CD1c-positive myeloid dendritic cell (primary cell): ENCODE measurements around the gene ATG9A.
A peak's percentile ranks its signal among the peaks of the same experiment; 100 is the strongest.
"Not testable (repeated sequence)": the region's sequence is repeated elsewhere in the genome, so short reads cannot be mapped to it uniquely, and the experiment has no call there.

Experiments
- DNase-seq: peaks from one replicate; pipeline ENCODE4 v3.0.0-alpha.2; 2016; ENCODE audit errors: extremely low spot score

The ATG9A gene, protein sequence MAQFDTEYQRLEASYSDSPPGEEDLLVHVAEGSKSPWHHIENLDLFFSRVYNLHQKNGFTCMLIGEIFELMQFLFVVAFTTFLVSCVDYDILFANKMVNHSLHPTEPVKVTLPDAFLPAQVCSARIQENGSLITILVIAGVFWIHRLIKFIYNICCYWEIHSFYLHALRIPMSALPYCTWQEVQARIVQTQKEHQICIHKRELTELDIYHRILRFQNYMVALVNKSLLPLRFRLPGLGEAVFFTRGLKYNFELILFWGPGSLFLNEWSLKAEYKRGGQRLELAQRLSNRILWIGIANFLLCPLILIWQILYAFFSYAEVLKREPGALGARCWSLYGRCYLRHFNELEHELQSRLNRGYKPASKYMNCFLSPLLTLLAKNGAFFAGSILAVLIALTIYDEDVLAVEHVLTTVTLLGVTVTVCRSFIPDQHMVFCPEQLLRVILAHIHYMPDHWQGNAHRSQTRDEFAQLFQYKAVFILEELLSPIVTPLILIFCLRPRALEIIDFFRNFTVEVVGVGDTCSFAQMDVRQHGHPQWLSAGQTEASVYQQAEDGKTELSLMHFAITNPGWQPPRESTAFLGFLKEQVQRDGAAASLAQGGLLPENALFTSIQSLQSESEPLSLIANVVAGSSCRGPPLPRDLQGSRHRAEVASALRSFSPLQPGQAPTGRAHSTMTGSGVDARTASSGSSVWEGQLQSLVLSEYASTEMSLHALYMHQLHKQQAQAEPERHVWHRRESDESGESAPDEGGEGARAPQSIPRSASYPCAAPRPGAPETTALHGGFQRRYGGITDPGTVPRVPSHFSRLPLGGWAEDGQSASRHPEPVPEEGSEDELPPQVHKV

DNA sequence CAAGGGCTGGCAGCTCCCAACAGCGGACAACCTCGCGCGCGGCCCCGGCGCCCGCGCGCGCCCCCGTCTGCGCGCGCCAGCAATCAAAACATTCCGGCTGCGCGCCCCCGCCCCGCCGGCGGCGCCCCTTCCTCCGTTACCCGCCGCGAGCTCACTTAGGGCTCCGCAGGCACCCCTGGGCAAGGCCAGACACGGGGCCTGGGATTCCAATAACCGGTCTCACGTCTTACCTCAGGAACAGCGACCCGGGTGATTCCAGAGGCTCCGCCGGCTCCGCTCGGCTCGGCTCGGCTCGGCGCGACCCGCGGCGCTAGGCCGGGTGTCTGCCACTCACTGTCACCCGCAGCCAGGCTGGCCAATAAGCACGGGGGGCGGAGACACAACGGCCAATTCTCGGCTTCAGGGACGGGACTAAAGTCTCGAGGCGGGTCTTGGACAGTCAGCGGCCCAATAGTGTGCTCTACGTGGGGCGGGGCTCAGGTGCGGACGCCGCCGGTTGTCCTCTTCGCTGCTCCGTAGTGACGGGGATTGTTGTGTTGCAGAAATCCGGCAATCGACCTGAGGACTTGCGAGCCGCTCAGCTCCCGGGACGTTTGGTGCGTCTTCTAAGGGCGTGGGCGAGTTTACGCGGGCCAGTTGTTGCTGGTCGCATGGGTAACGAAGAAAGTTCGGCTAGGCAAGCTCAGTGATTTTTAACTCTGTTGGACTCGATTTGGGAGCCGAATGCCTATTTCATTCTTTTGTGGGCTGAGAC lies at the start of gene ATG9A, which contains the start of gene ANKZF1:
ATG9A (minus strand) TSS at position 332 of the 754 bp plus-strand sequence. CDS start 1,612 bp downstream, outside the sequence.
ANKZF1 (plus strand) TSS at position 502 of the 754 bp plus-strand sequence. CDS start 452 bp downstream, outside the sequence.
- peak; percentile 99 for DNase-seq

DNA sequence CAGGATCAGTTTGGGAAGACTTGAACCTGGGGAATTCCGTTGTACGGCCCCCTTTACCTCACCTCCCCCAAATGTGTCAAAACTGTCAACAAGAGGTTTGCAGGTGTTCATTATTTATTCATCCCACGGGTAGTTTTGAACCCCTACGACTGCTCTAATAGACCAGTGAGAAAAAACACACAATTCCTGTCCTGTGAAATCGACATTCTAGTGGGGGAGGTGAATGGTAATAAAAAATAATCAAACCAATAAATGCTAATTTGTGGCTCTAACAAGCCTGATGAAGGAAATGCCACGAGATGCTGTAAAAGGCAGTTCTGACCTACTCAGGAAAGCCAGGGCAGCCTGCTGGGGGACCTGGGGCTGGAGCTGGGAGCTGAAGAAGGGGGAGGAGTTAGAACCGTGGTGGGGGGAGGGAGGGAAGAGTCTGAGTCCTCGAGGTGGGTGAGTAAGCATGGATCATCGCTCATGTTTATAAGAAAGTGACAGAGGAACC lies 49.3 kb upstream of the ATG9A start:
- DNase-seq = no peak

DNA sequence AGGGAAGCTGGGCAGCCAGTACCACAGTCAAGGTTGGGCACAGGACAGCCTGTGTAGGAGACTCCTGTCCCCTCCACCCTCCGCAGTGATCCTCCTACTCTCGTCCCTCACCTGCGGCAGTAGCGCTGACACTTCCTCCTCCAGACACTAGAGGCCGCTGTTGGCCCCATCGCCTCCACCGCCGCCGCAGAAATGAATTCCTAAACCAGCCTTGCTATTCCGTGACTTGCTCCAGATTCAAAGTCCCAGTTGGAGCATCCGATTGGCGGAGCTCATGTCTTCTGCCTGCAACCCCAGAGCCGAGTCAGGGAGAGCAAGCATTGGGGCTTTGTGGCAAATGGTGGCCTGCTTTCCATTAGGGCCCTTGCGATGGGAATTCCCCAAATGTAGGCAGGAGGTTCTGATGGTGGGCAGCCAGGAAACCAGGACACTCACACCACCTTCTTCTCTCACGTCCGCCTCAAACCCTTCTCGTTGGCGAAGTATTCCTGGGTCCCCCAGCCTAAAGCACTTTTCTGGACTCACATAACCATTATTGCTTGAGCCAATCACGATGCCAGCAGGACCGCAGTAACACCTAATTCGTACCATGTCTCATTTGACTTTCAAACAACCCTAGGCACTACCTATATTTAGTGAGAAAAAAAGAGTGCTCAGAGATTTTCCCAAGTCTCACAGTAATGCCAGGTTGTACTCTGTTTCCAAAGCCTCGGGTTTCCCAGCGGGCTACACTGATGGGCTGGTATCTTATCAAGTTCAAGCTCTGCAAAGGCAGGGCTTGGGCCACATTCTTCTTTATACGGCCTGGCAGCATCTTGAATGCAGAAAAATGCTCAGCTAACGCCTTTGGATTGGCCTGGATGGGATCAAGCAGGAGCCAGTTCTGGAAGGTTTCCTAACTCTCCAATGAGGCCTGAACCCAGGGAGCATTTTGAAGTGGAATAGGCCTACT lies 48.5 kb upstream of the ATG9A start:
- DNase-seq = peak; percentile 84

DNA sequence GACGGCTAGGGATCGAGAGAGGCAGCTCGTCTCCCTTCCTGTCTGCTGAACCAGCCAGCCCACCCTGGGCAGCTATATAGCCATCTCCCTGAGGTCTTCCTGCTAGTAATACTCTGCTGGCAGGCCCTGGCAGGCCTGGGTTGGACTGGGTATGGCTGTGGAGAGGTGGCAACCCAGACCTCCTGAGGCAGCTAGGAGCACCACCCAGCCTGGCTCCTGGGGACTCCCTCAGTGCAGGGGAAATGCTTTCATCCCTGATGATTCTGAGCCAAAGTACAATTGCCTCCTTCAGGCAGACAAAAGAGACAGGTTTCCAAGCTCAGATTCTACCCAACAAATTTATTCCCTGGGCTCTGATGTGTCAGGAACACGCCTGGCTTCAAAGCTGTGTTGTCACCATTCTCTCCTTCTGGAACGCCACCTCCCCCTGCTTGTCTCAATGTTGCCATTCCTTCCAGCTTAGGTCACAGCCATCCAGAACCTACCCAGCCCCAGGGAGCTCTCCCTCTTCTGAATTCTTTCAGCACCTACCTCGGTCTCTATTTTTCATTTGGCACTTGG lies 45.0 kb upstream of the ATG9A start:
- no peak for DNase-seq

DNA sequence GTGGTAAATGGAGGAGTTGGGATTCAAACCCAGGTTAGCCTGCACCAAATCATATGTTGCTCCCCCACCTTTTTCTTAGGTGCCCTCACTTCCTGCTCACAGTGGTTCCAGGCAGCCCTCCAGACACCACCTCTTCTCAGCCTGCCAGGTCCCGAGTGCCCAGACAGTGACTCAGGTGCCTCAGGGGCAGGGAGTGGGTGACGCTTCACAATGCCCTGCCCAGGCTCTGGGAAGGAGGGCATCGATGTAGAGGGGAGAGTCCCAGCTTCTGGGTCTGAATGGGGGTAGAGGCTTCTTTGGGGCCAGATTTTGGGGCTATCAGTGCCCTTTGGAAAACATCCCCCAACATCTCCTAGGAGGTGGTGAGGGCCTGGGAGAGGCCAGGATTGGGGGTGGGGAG lies 44.5 kb upstream of the ATG9A start:
- DNase-seq = no peak

DNA sequence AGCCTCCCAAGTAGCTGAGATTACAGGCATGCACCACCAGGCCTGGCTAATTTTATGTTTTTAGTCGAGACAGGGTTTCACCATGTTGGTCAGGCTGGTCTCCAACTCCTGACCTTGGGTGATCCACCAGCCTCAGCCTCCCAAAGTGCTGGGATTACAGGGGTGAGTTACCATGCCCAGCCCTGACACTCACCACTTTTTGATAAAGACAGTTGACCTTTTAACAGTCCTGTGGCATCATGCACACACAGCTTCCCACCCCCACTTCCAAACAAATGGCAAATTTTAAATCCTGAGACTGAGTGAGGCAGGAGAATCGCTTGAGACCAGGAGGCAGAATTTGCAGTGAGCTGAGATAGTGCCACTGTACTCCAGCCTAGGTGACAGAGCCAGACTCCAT lies 43.6 kb upstream of the ATG9A start:
- no peak for DNase-seq

DNA sequence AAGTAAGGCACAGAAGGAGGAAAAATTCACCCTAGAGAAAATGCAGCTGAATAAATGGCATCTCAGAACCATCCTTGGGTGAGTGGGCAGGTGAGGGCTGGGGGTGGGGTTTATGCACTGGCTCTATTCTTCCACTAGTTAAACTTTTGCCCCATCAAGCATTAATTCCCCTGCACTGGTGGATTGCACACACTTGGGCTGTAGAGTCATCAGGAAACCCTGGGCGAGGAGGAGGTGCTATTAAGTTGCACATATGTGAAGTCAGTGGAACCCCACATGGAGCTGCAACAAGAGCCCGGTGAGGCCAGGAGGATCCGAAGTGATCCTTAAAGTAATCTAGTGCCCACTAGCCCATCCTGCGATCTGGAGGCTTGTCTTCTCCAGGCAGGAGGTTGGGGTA lies 42.9 kb upstream of the ATG9A start:
- no peak for DNase-seq

DNA sequence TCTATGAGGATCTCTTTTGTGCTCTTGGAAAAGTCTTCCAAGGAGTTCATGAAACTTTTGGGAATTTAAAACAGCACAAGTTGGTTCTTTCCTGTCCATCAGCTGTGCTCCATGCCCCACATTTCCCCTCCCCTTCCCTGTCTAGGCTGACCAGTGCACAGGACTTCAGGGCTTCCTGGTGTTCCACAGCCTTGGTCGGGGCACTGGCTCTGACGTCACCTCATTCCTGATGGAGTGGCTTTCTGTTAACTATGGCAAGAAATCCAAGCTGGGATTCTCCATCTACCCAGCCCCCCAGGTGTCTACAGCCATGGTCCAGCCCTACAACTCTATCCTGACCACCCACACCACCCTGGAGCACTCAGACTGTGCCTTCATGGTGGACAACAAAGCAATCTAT lies 41.6 kb upstream of the ATG9A start:
- DNase-seq = no peak

DNA sequence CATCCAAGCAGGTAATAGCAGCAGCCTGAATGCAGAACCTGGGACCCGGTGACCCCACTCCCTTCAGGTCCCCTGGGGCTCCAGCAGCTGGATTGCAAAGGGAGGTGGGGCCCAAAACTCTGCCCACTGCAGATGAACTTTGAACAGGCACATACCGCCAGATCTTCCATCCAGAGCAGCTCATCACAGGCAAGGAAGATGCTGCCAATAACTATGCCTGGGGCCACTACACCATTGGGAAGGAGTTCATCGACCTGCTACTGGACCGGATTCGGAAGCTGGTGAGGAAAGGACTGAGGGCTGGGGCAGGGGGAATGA lies 40.6 kb upstream of the ATG9A start:
- no peak for DNase-seq

DNA sequence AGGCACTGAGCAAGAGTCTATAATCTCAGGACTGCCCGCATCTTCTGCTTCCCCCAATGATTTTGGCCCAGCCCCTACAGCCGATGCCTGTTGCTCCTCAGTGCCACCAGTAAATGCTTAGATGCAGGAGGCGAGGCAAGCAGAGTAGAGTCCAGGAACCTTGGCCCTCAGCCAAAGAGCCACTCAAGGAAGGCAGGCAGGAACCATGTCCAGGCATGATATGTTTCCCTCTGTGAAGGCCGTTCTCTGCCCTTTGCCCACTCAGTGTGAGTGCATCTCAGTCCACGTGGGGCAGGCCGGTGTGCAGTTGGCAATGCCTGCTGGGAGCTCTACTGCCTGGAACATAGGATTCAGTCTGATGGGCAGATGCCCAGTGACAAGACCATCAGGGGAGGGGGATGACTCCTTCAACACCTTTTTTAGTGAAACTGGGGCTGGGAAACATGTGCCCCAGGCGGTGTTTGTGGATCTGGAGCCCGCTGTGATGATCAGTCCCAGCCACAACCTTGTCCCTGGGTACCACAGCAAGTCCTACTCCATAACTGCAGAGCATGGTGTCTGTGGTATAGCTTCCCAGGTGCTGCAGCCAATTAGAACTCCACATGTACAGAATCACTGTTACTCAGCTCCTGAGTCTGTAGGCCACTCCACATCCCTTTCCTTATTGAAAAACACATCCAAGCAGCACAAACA lies 40.1 kb upstream of the ATG9A start:
- no peak for DNase-seq

DNA sequence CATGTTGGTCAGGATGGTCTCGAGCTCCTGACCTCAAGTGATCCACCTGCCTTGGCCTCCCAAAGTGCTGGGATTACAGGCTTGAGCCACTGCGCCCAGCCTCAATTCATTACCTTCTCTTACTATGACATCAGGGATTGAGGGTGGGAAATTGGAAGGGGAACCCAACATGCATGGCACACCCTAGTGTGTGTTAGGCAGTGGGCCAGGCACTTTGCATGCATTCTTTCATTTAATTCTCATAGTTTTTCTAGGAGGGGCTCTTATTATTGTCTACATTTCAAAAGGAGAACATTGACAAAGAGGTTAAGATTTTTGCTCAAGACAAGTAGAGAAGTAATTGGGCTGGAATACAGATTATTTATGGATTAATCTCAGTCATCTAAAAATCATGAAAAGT lies 38.9 kb upstream of the ATG9A start:
- DNase-seq = no peak

DNA sequence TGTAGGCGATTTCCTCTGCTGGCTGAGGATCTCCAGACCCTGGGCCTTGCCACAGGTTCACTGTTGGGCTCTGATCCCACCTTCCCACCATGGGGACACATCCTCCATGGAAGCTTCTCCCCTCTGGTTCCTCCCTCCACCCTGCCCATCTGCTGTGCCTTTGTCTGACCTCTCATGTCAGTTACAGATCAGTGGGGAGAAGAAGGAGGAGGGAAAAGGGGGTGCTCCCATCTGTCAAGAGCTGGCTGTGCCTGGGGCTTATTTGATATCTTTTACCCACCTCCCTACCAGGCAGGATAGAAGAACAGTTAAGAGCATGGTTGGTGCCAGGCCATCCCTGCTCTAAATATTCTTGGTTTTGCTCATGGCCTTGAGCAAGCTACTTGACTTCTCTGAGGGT lies 37.5 kb upstream of the ATG9A start:
- DNase-seq = no peak

DNA sequence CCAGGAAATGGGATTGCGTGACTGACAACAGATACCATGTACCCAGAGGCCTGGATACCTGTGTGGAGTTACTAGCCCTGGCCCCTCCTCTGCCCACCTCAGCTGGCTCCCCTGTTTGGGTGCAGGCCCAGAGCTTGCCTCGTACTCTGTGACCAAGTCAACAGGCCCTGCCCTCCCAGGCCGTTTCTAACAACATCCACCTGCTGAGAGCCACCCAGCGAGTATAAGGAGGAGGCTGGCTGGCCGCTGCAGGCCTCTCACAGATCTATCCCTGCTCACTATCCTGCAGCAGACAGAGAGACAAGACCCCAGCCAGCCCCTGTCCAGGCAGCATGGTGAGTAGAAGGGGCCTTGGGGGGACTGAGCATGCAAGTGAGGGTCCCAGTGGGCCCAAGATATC lies 36.8 kb upstream of the ATG9A start:
- no peak for DNase-seq

DNA sequence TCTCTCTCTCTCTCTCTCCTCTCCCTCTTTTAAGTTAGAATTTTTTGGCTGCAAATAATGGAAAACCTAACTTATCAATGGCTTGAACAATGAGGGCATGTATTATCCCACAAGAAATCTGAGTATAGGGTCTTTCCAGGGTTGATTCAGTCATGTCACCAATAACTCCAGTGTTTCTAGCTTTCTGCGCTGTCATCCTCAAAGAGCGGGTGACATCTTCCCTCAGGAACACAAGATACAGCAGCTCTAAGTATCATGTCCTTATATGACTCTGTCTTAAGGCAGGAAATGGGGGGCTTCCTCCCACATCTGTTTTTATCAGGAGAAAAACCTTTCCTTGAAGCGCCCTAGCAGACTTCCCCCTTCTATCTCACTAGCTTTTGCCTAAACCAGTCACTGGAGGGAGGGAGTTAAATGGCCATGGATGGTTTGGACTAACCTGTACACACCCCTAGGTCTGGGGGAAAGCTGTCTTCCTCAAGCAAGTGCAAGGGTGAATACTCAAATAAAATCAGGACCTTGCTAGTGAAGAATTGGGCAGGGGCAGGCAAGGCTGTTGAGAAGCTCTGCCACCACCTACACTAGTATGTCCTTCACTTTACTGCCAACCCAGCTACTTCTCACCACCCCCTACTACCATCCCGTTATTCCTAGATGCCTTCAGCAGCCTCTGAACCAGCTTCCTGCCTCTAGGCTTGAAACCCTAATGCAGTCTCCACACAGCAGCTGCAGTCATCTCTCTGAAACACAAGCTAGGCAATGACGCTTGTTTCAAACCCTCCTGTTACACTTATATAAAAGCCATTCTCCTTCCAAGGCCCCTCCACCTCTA lies 31.8 kb upstream of the ATG9A start:
- DNase-seq = no peak

DNA sequence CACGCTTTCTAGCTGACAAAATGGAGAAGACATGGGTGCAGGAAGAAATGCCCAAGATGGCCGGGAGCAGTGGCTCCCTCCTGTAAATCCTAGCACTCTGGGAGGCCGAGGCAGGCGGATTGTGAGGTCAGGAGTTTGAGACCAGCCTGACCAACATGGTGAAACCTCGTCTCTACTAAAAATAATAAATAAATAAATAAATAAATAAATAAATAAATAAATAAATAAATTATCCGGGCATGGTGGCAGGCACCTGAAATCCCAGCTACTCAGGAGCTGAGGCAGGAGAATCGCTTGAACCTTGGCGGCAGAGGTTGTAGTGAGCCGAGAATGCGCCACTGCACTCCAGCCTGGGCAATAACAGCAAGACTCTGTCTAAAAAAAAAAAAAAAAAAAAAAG lies 29.5 kb upstream of the ATG9A start:
- not testable (repeated sequence) for DNase-seq

DNA sequence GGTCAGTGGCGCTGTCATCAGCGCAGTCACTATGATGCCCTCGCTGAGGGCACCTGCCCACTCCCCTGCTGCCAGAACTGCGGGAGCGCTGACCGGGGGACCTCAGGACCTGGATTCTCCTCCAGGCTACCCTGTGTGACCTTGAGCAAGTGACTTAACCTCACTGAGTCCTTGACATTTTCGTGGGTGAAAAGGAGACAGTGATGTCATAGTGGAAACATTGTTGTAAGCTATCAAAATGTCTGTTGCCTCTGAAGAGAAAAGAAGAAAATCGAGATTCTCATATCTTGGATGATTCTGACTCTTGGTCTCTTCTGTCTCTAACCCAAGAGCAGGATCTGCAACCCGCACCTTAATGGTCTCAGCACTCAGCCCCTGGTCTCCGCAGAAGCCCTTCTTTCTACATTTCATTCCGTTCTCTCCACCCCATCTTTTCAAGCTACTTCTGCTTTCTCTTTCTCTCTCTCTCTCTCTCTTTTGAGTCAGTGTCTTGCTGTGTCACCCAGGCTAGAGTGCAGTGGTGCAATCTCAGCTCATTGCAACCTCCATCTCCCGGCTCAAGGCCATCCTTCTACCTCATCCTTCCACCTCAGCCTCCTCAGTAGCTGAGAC lies 25.3 kb upstream of the ATG9A start:
- peak; percentile 63 for DNase-seq

DNA sequence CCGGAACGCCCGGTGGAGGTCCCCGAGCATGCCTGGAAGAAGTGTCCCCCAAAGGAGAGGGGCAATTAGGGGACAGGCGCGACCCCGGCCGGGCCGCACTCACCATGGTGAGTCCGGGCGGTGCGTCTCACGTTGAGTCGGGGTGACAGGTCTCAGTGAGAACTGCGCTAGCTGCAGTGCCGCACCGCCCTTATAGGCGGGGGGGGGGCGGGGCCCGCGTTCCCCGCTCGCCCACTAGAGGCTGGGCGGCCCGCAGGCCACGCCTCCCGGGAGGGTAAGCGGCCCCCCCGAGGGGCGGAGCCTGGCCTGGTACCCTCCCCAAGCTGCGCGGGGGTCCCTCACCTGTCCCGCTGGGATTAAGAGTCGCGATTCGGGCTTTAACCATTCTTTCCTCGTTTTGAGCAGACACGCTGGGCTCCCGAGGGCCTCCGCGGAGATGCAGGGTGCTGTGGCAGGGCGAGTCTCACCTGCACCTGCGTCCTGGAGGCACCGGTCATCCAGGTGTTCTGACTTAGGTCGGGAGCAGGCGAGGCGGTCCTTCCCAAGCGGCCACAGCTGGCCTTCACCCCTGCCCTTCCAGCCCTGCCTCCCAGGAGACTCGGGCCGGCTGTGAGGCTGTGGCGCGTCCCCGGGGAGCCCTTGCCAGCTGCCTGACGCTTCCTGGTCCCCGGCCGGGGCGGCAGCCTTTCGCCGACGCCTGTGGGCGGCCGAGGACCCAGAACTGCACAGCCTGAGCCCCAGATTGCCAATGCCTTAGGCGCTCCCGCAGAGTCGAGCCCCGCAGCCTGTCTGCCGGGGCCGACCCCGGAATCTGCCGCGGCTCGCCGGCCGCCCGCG lies 24.5 kb upstream of the ATG9A start, which contains the start of gene TUBA4A:
TUBA4A (minus strand) TSS at position 166 of the 837 bp plus-strand sequence; CDS start at position 106, 60 bp downstream.
- peak; percentile 93 for DNase-seq
